Neutrophil (primary cell): Measurements from ENCODE around the gene BCAS4.
"Not testable (repeated sequence)": the region's sequence is repeated elsewhere in the genome, so short reads cannot be mapped to it uniquely, and the experiment has no call there.

ENCODE experiments used
- H3K27ac ChIP-seq: fragments of 200-600 bp; sonication (generic); 2 replicates; pipeline ENCODE4 v1.5.1; 2016; ENCODE audit warnings: mild to moderate bottlenecking, moderate library complexity
- H3K27me3 ChIP-seq: fragments of 200-600 bp; sonication (generic); 2 replicates; pipeline ENCODE4 v1.6.0; 2016; ENCODE audit warnings: mild to moderate bottlenecking
- H3K36me3 ChIP-seq: fragments of 200-600 bp; sonication (generic); 2 replicates; pipeline ENCODE4 v1.5.1; 2017
- H3K4me1 ChIP-seq, 2 experiments: fragments of 200-600 bp in 1 of 2; sonication (generic) in 1 of 2; 1 replicate in 1 of 2; 2 replicates in 1 of 2; pipeline versions ENCODE4 v1.5.1 to v1.6.1; 2013 to 2016; ENCODE audit warnings: low read depth in 1 of 2, low read length in 1 of 2, mild to moderate bottlenecking in 1 of 2, moderate library complexity in 1 of 2; ENCODE audit not compliant: control insufficient read depth in 1 of 2, insufficient read depth in 1 of 2
- H3K4me3 ChIP-seq, 2 experiments: fragments of 200-600 bp in 1 of 2; sonication (generic) in 1 of 2; 1 replicate in 1 of 2; 2 replicates in 1 of 2; pipeline ENCODE4 v1.5.1; 2013 to 2016; ENCODE audit warnings: low read depth in 1 of 2, low read length in 1 of 2, mild to moderate bottlenecking in 1 of 2, moderate library complexity in 1 of 2
- H3K9me3 ChIP-seq: fragments of 200-600 bp; sonication (generic); 2 replicates; pipeline ENCODE4 v1.5.1; 2016
- CTCF ChIP-seq: fragments of 200-600 bp; sonication (generic); IDR thresholded peaks from 2 replicates; pipeline ENCODE4 v1.5.1; 2016; ENCODE audit warnings: antibody characterized with exemption

BCAS4 gene

GRCh38 chr20:50789968-50790650, 4.8 kb upstream of the BCAS4 start:
- H3K9me3 ChIP-seq: no peaks in the 10 kb centered on the region
- no peaks in the 10 kb centered on the region for H3K36me3 ChIP-seq
- H3K27me3 ChIP-seq: peaks cover 25% of the 10 kb centered on the region
- peaks cover 16 to 24% of the 10 kb centered on the region in 2 experiments for H3K4me1 ChIP-seq
- H3K27ac ChIP-seq: no peak overlapping the region
- TF ChIP-seq CTCF: no peak
- no peak overlapping the region for H3K4me3 ChIP-seq

GRCh38 chr20:50790651-50791277, 4.1 kb upstream of the BCAS4 start:
- no peak overlapping the region for H3K27ac ChIP-seq
- H3K36me3 ChIP-seq: no peaks in the 10 kb centered on the region
- no peaks in the 10 kb centered on the region for H3K9me3 ChIP-seq
- H3K27me3 ChIP-seq: peaks cover 31% of the 10 kb centered on the region
- TF ChIP-seq CTCF: no peak
- peaks cover 21 to 28% of the 10 kb centered on the region in 2 experiments for H3K4me1 ChIP-seq
- H3K4me3 ChIP-seq: no peak overlapping the region

GRCh38 chr20:50792708-50793574, 1.9 kb upstream of the BCAS4 start:
- TF ChIP-seq CTCF: no peak

GRCh38 chr20:50793575-50794016, 1.3 kb upstream of the BCAS4 start:
- H3K4me3 ChIP-seq: not testable (repeated sequence)

More at GRCh38 chr20:50792708-50793574, 1.9 kb upstream of the BCAS4 start:
- H3K36me3 ChIP-seq: no peaks in the 10 kb centered on the region
- no peak overlapping the region for H3K27ac ChIP-seq
- no peaks in the 10 kb centered on the region for H3K9me3 ChIP-seq
- no peak overlapping the region for H3K4me3 ChIP-seq
- H3K27me3 ChIP-seq: peaks cover 45% of the 10 kb centered on the region
- H3K4me1 ChIP-seq: peaks cover 21 to 28% of the 10 kb centered on the region in 2 experiments

GRCh38 chr20:50794181-50794845, 548 bp upstream of the BCAS4 start:
- no peaks in the 10 kb centered on the region for H3K9me3 ChIP-seq
- no peak for TF ChIP-seq CTCF
- H3K4me1 ChIP-seq: peaks cover 21 to 24% of the 10 kb centered on the region in 2 experiments
- no peaks in the 10 kb centered on the region for H3K36me3 ChIP-seq
- H3K4me3 ChIP-seq: peak overlapping the region; percentile 56 to 63
- H3K27me3 ChIP-seq: peaks cover 45% of the 10 kb centered on the region
- no peak overlapping the region for H3K27ac ChIP-seq

More at GRCh38 chr20:50793575-50794016, 1.3 kb upstream of the BCAS4 start:
- Histone ChIP-seq H3K27me3 (peaks cover 45% of the 10 kb centered on the region), H3K4me1 (peaks cover 21 to 28% of the 10 kb centered on the region in 2 experiments)
- not testable (repeated sequence) for H3K27ac ChIP-seq, H3K36me3 ChIP-seq, H3K9me3 ChIP-seq
